Amniotic epithelial cell (primary cell): ENCODE data around the gene GASK1A.
"Not testable (repeated sequence)": the region's sequence is repeated elsewhere in the genome, so short reads cannot be mapped to it uniquely, and the experiment has no call there.

Experiments
- DNase-seq: peaks from one replicate; pipeline ENCODE4 v3.0.0-alpha.2; 2010; ENCODE audit warnings: low read depth

The GASK1A gene

DNA sequence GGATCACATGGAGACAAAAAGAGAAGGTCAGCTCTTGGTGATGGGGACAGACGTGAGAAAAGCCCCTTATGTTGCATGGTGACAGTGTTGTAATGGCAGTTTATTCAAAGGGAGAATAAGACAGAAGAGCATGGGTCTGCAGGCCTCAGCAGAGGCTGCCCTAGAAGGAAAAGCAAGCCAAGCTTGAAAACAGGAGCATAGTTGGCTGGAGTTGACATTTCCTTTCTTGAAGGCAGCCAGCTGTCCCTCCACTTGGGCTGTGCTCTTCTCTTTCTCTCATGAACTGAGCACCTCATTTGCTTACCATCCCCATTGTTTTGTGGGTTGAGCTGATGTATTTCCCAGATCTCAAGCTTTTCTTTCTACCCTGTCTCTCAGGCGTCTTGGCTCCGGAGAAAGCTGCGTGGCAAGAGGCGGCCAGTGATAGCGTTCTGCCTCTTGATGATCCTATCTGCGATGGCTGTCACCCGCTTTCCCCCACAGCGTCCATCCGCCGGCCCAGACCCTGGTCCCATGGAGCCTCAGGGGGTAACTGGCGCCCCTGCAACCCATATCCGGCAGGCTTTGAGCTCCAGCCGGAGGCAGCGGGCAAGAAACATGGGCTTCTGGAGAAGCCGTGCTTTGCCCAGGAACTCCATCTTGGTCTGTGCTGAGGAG, 52.9 kb downstream of the GASK1A start:
- no peak for DNase-seq

GRCh38 chr3:43032646-43033628, 53.8 kb downstream of the GASK1A start:
- no peak for DNase-seq

- no peak for DNase-seq
Measured at GRCh38 chr3:43034200-43034599, 55.1 kb downstream of the GASK1A start.

- no peak for DNase-seq
Measured at GRCh38 chr3:43034911-43035310, 55.8 kb downstream of the GASK1A start.

GRCh38 chr3:43035801-43036365, 56.8 kb downstream of the GASK1A start:
- DNase-seq = no peak

DNA sequence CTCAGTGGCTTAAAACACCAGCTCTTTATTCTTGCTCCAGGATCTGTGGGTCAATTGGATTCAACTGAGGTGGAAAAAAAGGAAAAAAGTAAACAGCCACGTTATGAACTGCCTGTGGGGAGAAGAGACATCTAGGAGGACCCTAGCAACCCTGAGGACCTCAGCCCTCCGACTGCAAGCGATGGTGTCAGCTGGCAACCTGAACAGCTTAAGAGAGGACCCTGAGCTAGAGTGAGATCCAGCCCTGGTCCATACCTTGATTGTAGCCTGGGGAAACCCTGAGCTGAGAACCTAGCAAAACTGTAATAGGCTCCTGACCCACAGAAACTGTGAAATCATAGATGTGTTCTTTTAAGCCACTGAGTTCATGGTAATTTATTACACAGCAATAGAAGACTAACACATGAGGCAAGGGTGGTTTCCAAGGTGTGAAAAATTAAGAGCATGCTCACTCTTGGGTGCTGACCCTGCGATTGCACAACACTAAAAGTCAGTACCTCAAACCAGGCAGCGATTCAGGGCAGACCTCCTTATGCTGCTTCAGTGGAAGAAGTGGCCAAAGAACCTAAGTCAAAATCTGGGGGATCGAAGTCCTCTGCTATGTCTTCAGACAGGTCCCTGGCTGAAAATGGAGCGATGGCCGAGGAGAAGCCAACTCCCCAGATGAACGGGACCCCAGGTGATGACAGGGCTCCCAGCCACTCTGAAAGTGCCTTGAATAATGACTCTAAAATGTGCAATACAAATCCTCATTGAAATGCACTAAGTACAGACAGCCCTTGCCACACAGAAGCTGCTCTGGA, 57.7 kb downstream of the GASK1A start:
- DNase-seq = no peak

DNA sequence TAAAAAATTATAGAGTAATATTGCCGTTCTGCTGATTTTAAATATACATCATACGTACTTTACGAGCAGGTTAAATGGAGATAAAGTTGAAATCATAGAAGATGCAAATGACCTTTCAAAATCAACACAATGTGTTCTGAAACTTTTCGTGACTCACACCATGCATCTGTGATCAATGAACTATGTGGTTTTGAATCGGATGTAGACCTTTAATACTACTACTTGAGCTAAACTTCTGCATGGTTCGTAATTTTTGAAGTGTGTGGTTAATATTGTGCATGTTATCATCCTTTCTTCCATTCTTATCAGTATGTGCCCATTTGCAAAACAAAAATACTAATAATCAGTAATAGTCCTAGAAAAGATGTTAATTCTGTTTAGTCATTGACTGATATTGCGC, 58.9 kb downstream of the GASK1A start:
- no peak for DNase-seq

- no peak for DNase-seq
Measured at GRCh38 chr3:43041517-43041916, 62.4 kb downstream of the GASK1A start.

GRCh38 chr3:43043071-43043766, 64.1 kb downstream of the GASK1A start:
- no peak for DNase-seq

DNA sequence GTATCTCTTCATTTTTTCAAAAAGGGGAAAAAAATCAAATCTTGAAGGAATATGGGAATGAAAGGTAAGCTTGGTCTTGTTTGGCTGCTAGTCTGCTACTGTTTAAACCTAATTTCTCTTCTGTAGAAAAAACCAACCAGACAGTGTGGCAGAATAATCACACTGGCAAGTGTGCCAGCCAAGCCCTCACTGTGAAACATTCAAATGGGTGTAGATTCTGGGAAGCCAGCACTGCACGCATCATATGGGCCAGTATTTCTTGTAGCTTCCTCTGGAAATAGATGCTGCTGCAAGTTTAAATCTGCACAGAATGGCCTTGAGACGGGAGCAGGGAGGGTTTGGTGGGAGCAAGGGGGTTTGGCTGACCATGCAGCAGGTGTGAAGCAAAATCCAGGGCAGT, 64.7 kb downstream of the GASK1A start:
- DNase-seq = no peak

GRCh38 chr3:43045079-43045478, 66.0 kb downstream of the GASK1A start:
- DNase-seq = not testable (repeated sequence)

GRCh38 chr3:43046583-43046982, 67.5 kb downstream of the GASK1A start:
- DNase-seq = no peak

DNA sequence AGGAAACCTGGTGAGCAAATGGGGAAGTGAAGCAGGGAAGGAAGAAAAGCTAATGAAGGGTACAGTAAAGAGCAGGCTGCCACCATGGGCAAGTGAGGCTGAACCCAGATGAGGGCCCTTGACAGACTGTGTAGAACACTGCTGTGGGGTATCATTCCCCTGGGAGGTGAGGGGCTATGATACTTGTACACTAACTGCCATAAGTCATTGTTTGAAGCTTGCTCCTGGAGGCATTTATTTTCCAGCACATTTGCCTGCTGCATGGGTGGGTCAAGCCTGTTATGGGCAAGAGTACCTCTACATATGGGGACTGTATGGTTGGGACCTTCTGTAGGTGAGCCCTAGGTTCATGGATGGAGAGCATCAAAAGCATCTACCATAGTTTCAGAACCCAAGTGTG, 69.4 kb downstream of the GASK1A start:
- DNase-seq = no peak

DNA sequence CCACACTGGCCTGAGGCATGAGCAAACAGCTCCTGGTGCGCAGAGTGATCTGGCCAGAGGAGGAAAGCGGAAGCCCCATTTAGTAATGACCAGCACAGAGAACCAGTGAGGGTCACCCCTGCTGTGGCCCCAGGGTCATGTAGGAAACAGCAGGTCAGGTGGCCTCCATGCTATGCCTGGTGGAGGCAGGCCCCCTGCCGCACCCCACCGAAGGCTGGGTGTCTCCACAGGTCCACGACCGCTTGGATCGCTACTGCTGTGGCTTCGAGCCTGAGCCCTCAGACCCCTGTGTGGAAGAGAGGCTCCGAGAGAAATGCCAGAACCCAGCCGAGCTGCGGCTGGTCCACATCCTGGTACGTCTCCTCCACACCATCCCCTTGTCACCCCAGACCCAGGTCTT, 74.2 kb downstream of the GASK1A start:
- DNase-seq = no peak

DNA sequence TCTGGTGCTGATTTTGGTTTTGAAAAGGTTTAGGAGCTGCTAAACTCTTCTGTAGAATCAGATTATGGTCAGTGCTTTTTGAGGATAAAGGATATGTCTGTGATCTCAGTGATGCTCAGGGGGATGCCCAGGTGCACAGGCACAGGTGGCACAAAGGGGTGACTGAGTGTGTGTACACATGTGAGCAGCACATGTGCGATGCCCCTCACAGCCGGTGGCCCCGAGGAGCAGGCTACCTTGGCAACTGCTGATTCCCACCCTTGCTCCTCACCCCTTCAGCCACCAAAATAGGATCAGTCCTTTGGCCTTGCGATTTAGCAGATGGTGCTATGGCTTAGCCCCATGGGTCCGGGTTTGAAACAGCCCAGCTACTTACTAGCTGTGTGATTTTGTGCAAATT, 75.6 kb downstream of the GASK1A start:
- DNase-seq = no peak

- no peak for DNase-seq
Measured at GRCh38 chr3:43055393-43055792, 76.3 kb downstream of the GASK1A start.

GRCh38 chr3:43055806-43056770, 77.0 kb downstream of the GASK1A start:
- no peak for DNase-seq

GRCh38 chr3:43059456-43059855, 80.3 kb downstream of the GASK1A start:
- no peak for DNase-seq

DNA sequence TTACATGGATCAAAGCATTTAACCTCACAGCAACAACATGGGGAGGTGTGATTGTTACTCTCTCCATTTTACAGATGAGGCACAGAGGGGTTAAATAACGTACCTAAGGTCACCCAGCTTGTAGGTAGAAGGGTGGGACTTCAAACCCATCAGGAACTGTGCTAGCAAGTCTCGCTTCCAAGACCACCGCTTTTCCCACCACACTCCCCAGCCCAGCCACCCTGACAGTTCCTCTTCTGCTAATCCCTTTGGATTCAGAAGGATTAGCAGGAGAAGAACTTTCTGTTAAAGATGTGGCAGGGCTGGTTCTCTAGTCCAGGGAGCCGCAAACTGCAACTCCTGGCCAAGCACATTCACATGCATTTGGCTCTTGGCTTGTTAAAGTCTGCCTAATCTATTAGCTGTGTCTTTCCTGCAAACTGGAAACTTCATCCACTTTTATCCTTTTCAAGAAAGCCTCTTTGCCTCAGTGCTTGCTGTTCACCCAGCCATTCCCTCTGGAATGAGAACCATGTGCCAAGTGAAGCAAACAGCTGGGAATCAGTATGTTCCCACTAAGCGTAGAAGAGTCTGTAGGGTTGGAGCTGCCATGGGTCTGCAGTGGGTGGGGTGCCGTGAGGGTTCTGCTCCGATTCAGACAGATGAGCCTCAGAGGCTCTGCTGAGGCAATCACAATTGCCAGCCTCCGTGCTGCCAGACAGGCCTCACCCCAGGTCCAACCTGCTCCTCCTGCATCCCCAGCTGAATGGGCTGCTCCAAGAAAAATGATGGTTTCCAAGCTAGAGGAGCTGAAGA, 82.2 kb downstream of the GASK1A start:
- no peak for DNase-seq
